Naive thymus-derived CD8-positive, alpha-beta T cell (primary cell): Measurements from ENCODE around the gene RELL2. TPM values are rescaled to one million over a fixed set of nuclear protein-coding genes. Genes with fewer than 3 reads are reported as not detected.

ENCODE experiments used
- ATAC-seq, 2 donors: fragments of 150-1000 bp; cut with Tn5 transposase in 1 of 2; sonication (Bioruptor Pico), chemical (Tn5 transposase) in 1 of 2; 1 replicate in 1 of 2; 2 replicates in 1 of 2; pipeline ENCODE4 v1.10.0; 2021; ENCODE audit warnings: mild to moderate bottlenecking in 2 of 2, moderate library complexity in 2 of 2
- POLR2A ChIA-PET: fragments of 350-600 bp; sonication (Branson Sonifier 250); formaldehyde crosslinking; loops from one replicate; lab custom pipeline; 2021; ENCODE audit warnings: antibody characterized with exemption; lab: Charles Lee
- DNase-seq, 10 donors: peaks; one replicate each; pipeline versions ENCODE4 v3.0.0 to v3.0.0-alpha.2; 2020 to 2022
- H3K27ac Mint-ChIP-seq, 10 donors: one replicate each; pipeline ENCODE4 v1.8.0; 2020 to 2022; ENCODE audit warnings: mild to moderate bottlenecking in 10 of 10, mixed read lengths in 10 of 10, moderate library complexity in 4 of 10, inconsistent platforms in 1 of 10
- H3K27me3 Mint-ChIP-seq, 5 donors: one replicate each; pipeline ENCODE4 v1.8.0; 2021 to 2022; ENCODE audit warnings: mixed read lengths in 5 of 5
- H3K36me3 Mint-ChIP-seq, 3 donors: one replicate each; pipeline ENCODE4 v1.8.0; 2020 to 2022; ENCODE audit warnings: mixed read lengths in 3 of 3, mild to moderate bottlenecking in 2 of 3, inconsistent platforms in 1 of 3
- H3K4me1 Mint-ChIP-seq, 4 donors: one replicate each; pipeline ENCODE4 v1.8.0; 2021 to 2022; ENCODE audit warnings: mixed read lengths in 4 of 4
- H3K4me3 Mint-ChIP-seq, 10 donors: one replicate each; pipeline ENCODE4 v1.8.0; 2020 to 2022; ENCODE audit warnings: mild to moderate bottlenecking in 10 of 10, mixed read lengths in 10 of 10, moderate library complexity in 6 of 10, inconsistent platforms in 1 of 10
- H3K9me3 Mint-ChIP-seq, 9 donors: one replicate each; pipeline ENCODE4 v1.8.0; 2020 to 2022; ENCODE audit warnings: mixed read lengths in 9 of 9, mild to moderate bottlenecking in 3 of 9, inconsistent platforms in 1 of 9, moderate library complexity in 1 of 9
- polyA plus RNA-seq, 3 donors: library from polyadenylated mRNA; unstranded; fragments of 300-500 nt; fragmentation: Illumina TruSeq; gene quantifications; one replicate each; pipeline ENCODE4 v1.2.3, GENCODE V29; 2021
- total RNA-seq, 8 experiments: library from RNA in 2 of 8; stranded (reverse) in 2 of 8; gene quantifications; one replicate each; pipeline ENCODE4 v1.2.3 and lab custom pipeline; 2021 to 2026

RELL2 gene
- total and polyA plus RNA-seq, 5 experiments from 2014 or later = 2.6 to 23.9 (median 3.9) TPM

- ATAC-seq = no peak
- POLR2A ChIA-PET = interaction anchor here (1.2 kb wide), 1 partner anchor 13 kb away, joined by 5 read pairs; the partner anchor contains the start of genes HDAC3 and RELL2
- H3K27me3 Mint-ChIP-seq = no peaks in the 10 kb centered on the region
- H3K36me3 Mint-ChIP-seq = peaks cover 4 to 66% (median 19%) of the 10 kb centered on the region in 3 donors
- peak overlapping the region in 9 of 10 donors; percentile 68 to 90 (median 73) for H3K27ac Mint-ChIP-seq
- peaks cover 11 to 21% (median 16%) of the 10 kb centered on the region in 4 donors for H3K4me1 Mint-ChIP-seq
- DNase-seq = no peak
- peak overlapping the region in 5 of 10 donors; percentile 7 to 34 (median 17) for H3K4me3 Mint-ChIP-seq
- H3K9me3 Mint-ChIP-seq = no peaks in the 10 kb centered on the region
Observed at GRCh38 chr5:141623186-141623585, 13.6 kb upstream of the RELL2 start.

- DNase-seq (no peak), ATAC-seq (no peak)
- Mint-ChIP-seq H3K9me3 (no peaks in the 10 kb centered on the region), H3K27me3 (no peaks in the 10 kb centered on the region), H3K4me1 (peaks cover 10 to 21% (median 15%) of the 10 kb centered on the region in 4 donors), H3K4me3 (no peak overlapping the region), H3K36me3 (peaks cover 4 to 71% (median 19%) of the 10 kb centered on the region in 3 donors), H3K27ac (peak overlapping the region in 8 of 10 donors; percentile 68 to 90 (median 74))
- POLR2A ChIA-PET = no interaction called here
Observed at GRCh38 chr5:141623611-141624010, 13.2 kb upstream of the RELL2 start.

DNA sequence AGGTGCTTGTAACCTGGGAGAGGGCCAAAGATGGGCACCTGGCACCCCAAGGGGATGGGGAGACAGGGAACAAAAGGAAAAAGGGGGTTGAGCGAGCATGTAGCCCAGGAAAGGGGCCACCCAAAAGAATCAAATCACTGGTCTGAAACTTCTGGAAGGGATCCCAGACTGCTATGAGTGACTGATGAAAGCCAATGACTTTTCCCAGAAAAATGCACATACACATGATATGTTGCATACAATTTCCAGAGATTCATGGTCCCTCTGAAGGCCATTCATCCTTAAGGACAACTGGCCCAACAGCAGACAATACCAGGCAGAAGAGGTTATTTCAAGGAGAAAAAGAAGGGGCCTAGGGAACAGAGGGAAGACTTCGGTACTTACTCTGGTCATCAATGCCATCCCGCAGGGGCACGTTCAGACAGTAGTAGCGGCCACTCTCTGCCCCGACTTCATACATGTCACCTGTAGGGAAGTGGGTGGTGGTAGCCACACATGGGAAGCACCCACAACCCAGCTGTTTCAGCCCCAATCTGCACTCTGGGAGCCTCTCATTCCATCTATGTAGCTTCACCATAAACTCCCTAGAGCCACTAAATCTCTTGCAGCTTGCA is 8.5 kb upstream of the RELL2 start:
- Mint-ChIP-seq H3K27ac (peak overlapping the region in 4 of 10 donors; percentile 12 to 56 (median 37)), H3K4me3 (no peak overlapping the region), H3K4me1 (peaks cover 5 to 18% (median 12%) of the 10 kb centered on the region in 4 donors), H3K27me3 (no peaks in the 10 kb centered on the region), H3K9me3 (no peaks in the 10 kb centered on the region), H3K36me3 (peaks cover 8 to 83% (median 10%) of the 10 kb centered on the region in 3 donors)
- ATAC-seq (no peak), DNase-seq (no peak)
- POLR2A ChIA-PET = interaction anchor here (0.8 to 2.0 kb wide), 2 partner anchors 9 kb away, joined by 3 to 9 read pairs; partner anchors contain the start of genes HDAC3 and RELL2

- Mint-ChIP-seq H3K4me3 (no peak overlapping the region), H3K27me3 (no peaks in the 10 kb centered on the region), H3K4me1 (peaks cover 20 to 32% (median 28%) of the 10 kb centered on the region in 4 donors), H3K36me3 (peaks cover 3 to 69% (median 8%) of the 10 kb centered on the region in 3 donors), H3K27ac (no peak overlapping the region), H3K9me3 (no peaks in the 10 kb centered on the region)
- ATAC-seq = no peak
- DNase-seq = no peak
- POLR2A ChIA-PET = interaction anchor here (0.7 to 1.1 kb wide), 3 partner anchors 14 to 38 kb away, joined by 3 to 8 read pairs (median 6); no protein-coding TSS in a partner anchor
Observed at GRCh38 chr5:141630570-141631140, 6.1 kb upstream of the RELL2 start.

DNA sequence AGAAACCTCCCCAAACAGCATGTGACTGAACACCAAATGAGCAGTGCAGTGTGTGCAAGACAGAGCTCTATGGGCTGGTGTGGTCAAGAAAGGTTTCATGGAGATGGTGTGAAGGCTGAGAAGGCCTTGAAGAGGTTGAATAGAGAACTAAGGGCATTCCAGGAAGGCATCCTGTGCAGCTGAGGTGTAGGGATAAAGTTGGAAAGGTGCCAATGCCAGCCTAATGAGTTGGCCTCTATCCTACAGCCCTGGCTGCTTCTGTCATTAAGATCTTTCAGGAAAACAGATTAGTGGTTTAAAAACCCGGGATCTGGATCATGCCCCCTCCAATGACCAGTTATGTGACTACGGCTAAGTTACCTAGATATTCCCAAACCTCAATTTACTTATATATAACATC is 4.1 kb upstream of the RELL2 start:
- POLR2A ChIA-PET = interaction anchor here (1.6 kb wide), 1 partner anchor 34 kb away, joined by 3 read pairs; no protein-coding TSS in a partner anchor
- no peak for DNase-seq
- H3K4me1 Mint-ChIP-seq = peaks cover 26 to 40% (median 30%) of the 10 kb centered on the region in 4 donors
- no peak overlapping the region for H3K4me3 Mint-ChIP-seq
- ATAC-seq = no peak
- H3K27ac Mint-ChIP-seq = no peak overlapping the region
- no peaks in the 10 kb centered on the region for H3K9me3 Mint-ChIP-seq
- H3K27me3 Mint-ChIP-seq = no peaks in the 10 kb centered on the region
- H3K36me3 Mint-ChIP-seq = peaks cover 0 to 53% (median 6%) of the 10 kb centered on the region in 3 donors

- Mint-ChIP-seq H3K4me3 (peak overlapping the region in 6 of 10 donors; percentile 2 to 97 (median 28)), H3K27ac (peak overlapping the region in 6 of 10 donors; percentile 1 to 70 (median 42)), H3K9me3 (no peaks in the 10 kb centered on the region), H3K4me1 (peaks cover 27 to 48% (median 39%) of the 10 kb centered on the region in 4 donors), H3K27me3 (no peaks in the 10 kb centered on the region), H3K36me3 (peaks cover 0 to 40% (median 6%) of the 10 kb centered on the region in 3 donors)
- DNase-seq = no peak
- POLR2A ChIA-PET = interaction anchor here (0.6 to 0.8 kb wide), 4 partner anchors 8 to 69 kb away, joined by 3 to 5 read pairs (median 4); no protein-coding TSS in a partner anchor
- no peak for ATAC-seq
Observed at GRCh38 chr5:141633871-141634561, 2.8 kb upstream of the RELL2 start.

DNA sequence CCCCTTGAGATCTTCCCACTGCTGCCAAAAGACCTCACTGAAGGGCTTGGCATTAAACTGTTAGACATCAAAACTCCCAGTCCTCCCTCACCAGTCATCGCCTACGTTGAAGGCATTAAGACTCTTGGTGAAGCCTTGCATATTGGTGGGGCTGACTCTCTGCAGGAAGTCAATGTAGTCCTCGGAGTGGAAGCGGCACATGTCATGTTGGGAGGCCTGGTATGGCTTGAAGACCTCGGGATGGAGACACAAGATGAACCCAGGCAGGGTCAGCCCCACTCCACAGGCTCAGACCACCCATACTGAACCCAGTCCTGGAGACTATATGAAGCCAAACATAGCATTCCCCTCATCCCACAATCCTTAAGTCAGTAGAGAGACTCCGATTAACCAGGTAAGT is 2.1 kb upstream of the RELL2 start:
- peaks cover 25 to 50% (median 39%) of the 10 kb centered on the region in 4 donors for H3K4me1 Mint-ChIP-seq
- H3K9me3 Mint-ChIP-seq = no peaks in the 10 kb centered on the region
- H3K27ac Mint-ChIP-seq = peak overlapping the region in 4 of 10 donors; percentile 15 to 74 (median 59)
- H3K4me3 Mint-ChIP-seq = peak overlapping the region in 9 of 10 donors; percentile 85 to 97 (median 92)
- DNase-seq (no peak), ATAC-seq (no peak)
- peaks cover 0 to 33% (median 6%) of the 10 kb centered on the region in 3 donors for H3K36me3 Mint-ChIP-seq
- POLR2A ChIA-PET = interaction anchor here (0.5 to 6.8 kb wide), 3 partner anchors 14 to 1330 kb away, joined by 3 to 107 read pairs (median 36); partner anchors contain the start of genes DIAPH1 and FCHSD1
- H3K27me3 Mint-ChIP-seq = no peaks in the 10 kb centered on the region

DNA sequence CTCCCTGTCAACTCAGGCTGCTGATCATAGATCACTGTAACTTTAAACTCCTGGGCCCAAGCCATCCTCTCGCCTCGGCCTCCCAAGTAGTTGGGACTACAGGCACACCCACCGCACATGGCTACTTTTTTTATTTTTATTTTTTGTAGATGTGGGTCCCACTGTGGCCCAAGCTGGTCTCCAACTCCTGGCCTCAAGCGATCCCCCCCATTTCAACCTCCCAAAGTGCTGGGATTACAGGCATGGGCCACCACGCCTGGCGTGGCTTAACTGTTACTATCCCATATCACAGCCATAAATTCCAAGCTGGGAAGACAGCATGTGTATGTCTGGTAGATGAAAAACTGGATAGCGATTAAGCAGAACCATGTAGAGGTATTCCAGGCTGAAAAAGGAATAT is 1.2 kb upstream of the RELL2 start:
- Mint-ChIP-seq H3K27ac (peak overlapping the region in 9 of 10 donors; percentile 31 to 97 (median 91)), H3K9me3 (no peaks in the 10 kb centered on the region), H3K4me3 (peak overlapping the region; percentile 85 to 97 (median 92)), H3K4me1 (peaks cover 23 to 50% (median 39%) of the 10 kb centered on the region in 4 donors), H3K36me3 (peaks cover 0 to 24% (median 4%) of the 10 kb centered on the region in 3 donors), H3K27me3 (no peaks in the 10 kb centered on the region)
- ATAC-seq (no peak), DNase-seq (no peak)
- POLR2A ChIA-PET = interaction anchor here (0.7 to 6.8 kb wide), 9 partner anchors 11 to 315 kb away, joined by 3 to 107 read pairs (median 9); partner anchors contain the start of genes DIAPH1, FCHSD1 and TAF7

- Mint-ChIP-seq H3K27me3 (no peaks in the 10 kb centered on the region), H3K27ac (peak overlapping the region; percentile 31 to 97 (median 91)), H3K9me3 (no peaks in the 10 kb centered on the region), H3K4me1 (peaks cover 23 to 50% (median 39%) of the 10 kb centered on the region in 4 donors), H3K36me3 (peaks cover 0 to 26% (median 6%) of the 10 kb centered on the region in 3 donors), H3K4me3 (peak overlapping the region; percentile 85 to 97 (median 92))
- peak in 2 of 10 donors; percentile 21 to 41 for DNase-seq
- no peak for ATAC-seq
- POLR2A ChIA-PET = interaction anchor here (0.7 to 6.8 kb wide), 15 partner anchors 8 to 333 kb away, joined by 3 to 107 read pairs (median 7); partner anchors contain the start of genes DIAPH1, FCHSD1, RNF14 and TAF7
Observed at GRCh38 chr5:141636106-141636412, 738 bp upstream of the RELL2 start.

GRCh38 chr5:141637123-141637766 is 448 bp downstream of the RELL2 start:
- POLR2A ChIA-PET = interaction anchor here (0.8 to 6.8 kb wide), 19 partner anchors 9 to 331 kb away, joined by 3 to 107 read pairs (median 7); partner anchors contain the start of genes DELE1, DIAPH1, FCHSD1 and RNF14
- peak overlapping the region; percentile 19 to 96 (median 90) for H3K27ac Mint-ChIP-seq
- no peaks in the 10 kb centered on the region for H3K27me3 Mint-ChIP-seq
- no peaks in the 10 kb centered on the region for H3K9me3 Mint-ChIP-seq
- peaks cover 0 to 23% (median 6%) of the 10 kb centered on the region in 3 donors for H3K36me3 Mint-ChIP-seq
- peak in 9 of 10 donors; percentile 25 to 72 (median 55) for DNase-seq
- H3K4me1 Mint-ChIP-seq = peaks cover 23 to 55% (median 39%) of the 10 kb centered on the region in 4 donors
- H3K4me3 Mint-ChIP-seq = peak overlapping the region; percentile 82 to 97 (median 92)
- peak; percentile 64 to 68 for ATAC-seq

DNA sequence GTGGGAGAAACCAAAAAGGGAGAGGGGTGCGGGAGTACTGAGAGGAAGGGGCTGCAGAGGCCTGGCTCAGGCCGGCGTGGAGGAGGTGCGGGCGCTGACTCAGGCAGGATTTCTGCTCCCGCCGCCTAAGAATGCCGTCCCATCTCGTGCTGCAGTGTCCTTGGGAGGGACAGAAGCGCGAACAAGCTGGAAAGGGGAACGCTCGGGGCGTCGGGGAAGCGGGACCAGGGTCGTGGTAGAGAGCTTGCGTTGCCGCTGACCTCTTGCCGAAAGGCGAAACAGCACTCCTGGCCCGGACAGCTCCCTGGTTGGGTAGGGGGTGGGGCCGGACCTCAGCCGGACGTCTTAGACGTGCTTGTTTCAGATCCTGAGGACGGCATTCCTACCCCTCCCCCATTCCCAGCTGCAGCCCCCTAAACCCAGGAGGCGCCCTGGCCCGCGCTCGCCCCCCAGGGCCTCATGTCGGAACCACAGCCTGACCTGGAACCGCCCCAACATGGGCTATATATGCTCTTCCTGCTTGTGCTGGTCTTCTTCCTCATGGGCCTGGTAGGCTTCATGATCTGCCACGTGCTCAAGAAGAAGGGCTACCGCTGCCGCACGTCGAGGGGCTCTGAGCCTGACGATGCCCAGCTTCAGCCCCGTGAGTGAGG is 1.1 kb downstream of the RELL2 start:
- peak overlapping the region; percentile 19 to 96 (median 90) for H3K27ac Mint-ChIP-seq
- H3K27me3 Mint-ChIP-seq = no peaks in the 10 kb centered on the region
- peaks cover 0 to 23% (median 2%) of the 10 kb centered on the region in 3 donors for H3K36me3 Mint-ChIP-seq
- peak; percentile 43 to 84 (median 62) for DNase-seq
- POLR2A ChIA-PET = interaction anchor here (0.5 to 6.8 kb wide), 16 partner anchors 10 to 331 kb away, joined by 3 to 107 read pairs (median 8); partner anchors contain the start of genes DELE1, DIAPH1, FCHSD1 and RNF14
- H3K4me3 Mint-ChIP-seq = peak overlapping the region; percentile 82 to 97 (median 92)
- peaks cover 21 to 48% (median 37%) of the 10 kb centered on the region in 4 donors for H3K4me1 Mint-ChIP-seq
- peak; percentile 50 to 63 for ATAC-seq
- H3K9me3 Mint-ChIP-seq = no peaks in the 10 kb centered on the region
